NCI-H128 (cell line): ENCODE results near the gene S100PBP.
"Not testable (repeated sequence)": the region's sequence is repeated elsewhere in the genome, so short reads cannot be mapped to it uniquely, and the experiment has no call there.

Source experiments
- DNase-seq: peaks from one replicate; lab custom pipeline; 2025; ENCODE audit not compliant: unreplicated experiment; lab: John Stamatoyannopoulos, UW

S100PBP gene

DNA sequence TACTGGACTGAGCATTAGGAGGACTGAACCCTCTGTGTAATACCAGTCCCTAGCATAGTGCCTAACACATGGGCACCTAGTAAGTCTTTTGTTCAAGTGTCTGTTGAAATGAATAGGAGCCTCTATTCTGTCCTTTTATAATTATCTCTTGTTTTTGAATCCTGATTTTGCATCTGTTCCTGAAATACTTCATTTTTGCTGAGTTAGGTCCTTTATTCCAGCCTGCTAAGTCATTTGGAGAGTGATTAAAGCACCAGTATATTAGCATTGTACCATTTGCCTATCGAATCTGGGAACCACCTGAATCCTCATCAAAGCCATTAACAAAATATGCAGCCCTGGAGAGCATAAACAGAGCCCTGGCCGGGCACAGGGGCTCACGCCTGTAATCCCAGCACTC lies 32.6 kb upstream of the S100PBP start:
- DNase-seq: no peak

DNA sequence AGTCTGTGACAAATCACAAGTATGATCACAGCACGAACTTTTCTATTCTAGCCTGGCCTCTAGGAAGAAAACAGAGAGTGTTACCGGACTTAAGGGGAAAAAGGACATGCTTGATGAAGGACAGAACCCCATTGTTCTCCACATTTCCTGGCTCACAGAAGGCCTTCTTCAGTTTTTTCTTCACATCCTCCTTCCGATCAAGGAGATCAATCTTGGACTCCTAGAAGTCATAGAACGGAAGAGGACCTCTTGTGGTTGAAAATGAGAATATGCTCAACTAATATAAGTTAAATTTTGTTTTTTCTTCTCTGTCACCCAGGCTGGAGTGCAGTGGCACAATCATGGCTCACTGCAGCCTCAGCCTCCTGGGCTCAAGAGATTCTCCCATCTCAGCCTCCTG lies 30.6 kb upstream of the S100PBP start:
- no peak for DNase-seq

DNA sequence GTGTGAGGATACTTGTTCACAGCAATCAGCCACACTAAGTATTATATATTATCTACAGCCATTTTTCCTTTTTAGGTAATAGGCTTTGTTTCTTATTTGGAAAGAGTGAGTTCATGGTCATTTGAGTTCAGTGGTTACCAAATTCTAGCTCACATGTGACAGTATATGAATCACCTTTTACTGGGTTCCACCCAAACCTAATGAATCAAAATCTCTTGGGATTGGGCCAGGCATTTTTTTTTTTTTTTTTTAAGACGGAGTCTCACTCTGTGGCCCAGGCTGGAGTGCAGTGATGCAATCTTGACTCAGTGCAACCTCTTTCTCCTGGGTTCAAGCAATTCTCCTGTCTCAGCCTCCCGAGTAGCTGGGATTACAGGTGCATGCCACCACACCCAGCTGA lies 28.1 kb upstream of the S100PBP start:
- DNase-seq: not testable (repeated sequence)

DNA sequence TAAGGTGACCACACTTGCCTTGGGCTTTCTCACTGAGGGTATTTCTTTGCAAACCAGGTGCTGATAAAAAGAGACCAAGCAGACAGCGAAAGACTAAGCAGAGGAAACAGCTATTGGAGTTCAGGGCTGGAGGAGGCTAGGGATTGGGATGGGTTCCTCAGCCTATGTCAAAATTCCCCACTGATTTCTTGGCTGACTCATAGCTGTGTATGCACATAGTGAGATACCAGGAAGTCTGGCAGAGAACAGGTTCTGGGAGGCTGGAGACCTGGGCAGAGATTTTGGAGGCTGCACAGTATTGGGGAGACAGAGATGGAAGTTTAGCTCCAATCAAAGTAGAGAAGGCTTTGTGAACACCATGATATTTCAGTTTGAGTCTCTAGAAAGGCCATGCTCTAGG lies 25.6 kb upstream of the S100PBP start:
- DNase-seq: no peak

DNA sequence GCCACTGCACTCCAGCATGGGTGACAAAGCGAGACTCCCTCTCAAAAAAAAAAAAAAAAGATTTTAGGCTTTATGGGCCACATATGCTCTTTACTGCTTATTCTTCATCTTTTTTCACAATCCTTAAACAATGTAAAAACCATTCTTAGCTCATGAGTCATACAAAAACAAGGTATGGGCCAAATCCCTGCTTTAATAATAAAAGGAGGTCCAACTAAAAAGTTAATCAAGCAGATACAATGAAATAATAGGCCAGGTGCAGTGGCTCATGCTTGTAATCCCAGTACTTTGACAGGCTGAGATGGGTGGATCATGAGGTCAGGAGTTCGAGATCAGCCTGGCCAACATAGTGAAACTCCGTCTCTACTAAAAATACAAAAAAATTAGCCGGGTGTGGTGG lies 21.7 kb upstream of the S100PBP start:
- DNase-seq: not testable (repeated sequence)

DNA sequence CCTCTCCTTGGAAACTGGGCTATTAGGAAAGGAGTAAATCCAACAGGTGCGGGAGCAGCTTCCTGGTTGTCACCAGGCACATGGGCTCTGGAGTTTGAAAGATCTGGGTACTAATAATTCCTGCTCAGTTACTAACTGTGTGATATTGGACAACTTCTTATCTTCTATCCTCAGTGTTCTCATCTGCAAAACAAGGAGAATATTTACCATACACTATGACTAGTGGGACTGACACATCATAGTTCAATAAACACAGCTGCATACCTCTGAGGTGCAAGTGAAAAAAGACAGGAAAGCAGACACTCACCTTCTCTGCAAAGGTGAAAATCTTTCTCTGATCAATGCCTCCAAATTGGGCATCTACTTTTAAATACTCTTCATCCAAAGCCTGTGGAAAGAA lies 20.0 kb upstream of the S100PBP start:
- DNase-seq: no peak

DNA sequence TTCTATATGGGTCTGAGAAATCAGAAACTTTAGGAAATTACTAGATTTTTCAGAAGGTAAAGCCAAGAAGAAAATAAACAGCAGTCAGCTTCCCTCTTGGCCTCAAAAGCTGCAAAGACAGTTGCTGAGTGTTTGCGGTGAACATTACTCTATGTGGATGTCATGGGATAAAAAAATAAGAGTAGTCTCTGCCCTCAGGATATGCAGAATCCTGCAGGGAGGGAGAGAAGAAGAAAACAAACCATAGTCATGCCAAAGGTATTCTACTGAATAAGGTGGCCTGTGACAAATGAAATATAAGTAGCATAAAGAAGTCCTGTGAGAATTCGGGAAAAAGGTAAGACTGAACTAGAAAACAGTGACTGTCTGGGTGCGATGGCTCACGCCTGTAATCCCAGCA lies 19.3 kb upstream of the S100PBP start:
- no peak for DNase-seq

DNA sequence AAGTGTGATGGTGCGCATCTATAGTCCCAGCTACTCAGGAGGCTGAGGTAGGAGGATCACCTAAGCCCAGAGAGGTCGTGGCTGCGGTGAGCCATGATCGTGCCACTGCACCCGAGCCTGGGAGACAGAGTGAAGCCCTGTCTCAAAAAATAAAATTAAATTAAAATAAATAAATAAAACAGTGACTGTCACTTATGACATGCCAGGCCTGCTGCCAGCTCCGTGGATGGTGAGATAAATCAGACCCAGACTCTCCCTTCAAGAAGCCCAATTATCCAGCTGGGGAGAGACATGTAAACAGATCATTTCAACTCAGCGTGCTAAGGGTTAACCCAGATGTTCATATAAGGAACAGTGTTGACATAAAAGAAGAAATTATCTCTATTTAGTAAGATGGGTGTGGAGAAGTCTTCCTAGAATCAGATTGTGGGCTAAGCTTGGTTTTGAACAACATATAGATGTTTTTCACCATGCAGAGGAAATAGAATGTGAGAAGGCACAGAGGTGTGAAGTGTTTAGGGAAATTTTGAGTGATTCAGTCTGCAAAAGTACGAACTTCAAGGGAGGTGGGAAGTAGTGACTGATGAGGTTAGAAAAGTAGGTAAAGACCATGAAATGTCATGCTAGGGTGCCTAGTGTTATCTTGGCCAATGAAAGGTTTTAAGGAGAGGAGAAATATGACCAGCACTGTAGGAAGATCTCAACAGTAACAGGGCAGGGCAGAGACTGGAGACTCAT lies 18.6 kb upstream of the S100PBP start:
- no peak for DNase-seq

DNA sequence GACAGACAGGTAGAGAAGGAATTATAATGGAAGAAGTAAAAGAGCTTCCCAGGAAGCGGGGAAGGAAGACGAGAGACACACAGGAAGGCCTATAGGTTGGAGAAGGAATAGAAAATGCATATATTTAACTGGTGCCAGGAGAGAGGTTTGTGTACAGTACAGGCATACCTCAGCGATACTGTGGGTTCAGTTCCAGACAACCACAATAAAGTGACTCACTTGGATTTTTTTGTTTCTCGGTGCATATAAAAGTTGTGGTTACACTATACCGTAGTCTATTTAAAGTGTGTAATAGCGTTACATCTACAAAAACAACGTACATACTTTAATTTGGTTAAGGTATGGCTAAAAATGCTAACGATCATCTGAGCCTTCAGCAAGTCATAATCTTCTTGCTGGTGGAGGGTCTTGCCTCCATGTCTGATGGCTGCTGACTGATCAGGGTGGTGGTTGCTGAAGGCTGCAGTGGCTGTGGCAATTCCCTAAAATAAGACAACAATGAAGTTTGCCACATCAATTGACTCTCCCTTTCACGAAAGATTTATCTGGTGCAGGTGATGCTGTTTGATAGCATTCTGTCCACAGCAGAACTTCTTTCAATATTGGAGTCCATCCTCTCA lies 16.2 kb upstream of the S100PBP start:
- DNase-seq: no peak

DNA sequence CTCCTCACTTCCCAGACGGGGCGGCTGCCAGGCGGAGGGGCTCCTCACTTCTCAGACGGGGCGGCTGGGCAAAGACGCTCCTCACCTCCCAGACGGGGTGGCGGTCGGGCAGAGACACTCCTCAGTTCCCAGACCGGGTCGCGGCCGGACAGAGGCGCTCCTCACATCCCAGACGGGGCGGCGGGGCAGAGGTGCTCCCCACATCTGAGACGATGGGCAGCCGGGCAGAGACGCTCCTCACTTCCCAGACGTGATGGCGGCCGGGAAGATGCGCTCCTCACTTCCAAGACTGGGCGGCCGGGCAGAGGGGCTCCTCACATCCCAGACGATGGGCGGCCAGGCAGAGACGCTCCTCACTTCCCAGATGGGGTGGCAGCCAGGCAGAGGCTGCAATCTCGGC lies 13.0 kb upstream of the S100PBP start:
- not testable (repeated sequence) for DNase-seq

DNA sequence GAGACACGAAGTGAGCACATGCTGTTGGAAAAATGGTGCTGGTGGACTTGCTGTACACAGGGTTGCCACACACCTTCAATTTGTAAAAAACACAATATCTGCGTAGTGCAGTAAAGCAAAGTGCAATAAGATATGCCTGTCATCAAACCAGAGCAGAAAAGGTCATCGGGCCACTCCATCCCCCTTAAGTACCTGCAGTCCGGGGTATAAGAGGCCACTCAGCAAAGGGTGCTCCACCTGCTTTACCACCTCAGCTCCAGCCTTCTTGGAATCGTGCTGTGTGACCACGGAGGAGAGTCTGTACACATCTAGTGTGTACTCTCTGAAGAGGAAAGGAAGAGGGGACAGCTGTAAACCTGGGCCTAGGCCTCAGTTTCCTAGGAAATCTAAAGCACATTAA lies 11.2 kb upstream of the S100PBP start:
- no peak for DNase-seq

DNA sequence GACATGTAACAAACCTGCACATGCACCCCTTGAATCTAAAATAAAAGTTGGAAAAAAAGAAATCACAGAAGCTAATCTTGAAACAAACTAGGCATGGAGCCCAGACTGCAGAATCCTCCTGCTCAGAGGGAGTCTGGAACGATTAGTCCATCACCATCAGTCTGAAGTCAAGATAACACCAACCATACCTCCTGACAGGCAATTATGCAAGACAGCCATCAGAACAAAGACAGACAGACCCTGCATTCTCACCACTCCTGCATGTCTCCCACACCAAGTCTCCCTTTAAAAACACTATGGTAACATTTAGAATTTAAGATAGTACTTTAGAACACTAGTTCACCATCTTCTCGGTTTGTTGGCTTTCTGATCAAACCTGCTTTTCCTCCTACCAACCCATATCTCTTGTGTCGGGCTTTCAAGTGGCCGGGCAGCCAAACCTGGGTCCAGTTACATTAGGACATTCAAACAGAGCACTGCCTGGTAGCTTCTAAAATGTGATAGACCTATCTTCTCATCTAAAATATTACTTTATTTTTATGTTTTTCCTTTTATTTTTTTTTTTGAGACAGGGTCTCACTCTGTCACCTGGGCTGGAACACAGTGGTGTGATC lies 10.4 kb upstream of the S100PBP start:
- DNase-seq: no peak

DNA sequence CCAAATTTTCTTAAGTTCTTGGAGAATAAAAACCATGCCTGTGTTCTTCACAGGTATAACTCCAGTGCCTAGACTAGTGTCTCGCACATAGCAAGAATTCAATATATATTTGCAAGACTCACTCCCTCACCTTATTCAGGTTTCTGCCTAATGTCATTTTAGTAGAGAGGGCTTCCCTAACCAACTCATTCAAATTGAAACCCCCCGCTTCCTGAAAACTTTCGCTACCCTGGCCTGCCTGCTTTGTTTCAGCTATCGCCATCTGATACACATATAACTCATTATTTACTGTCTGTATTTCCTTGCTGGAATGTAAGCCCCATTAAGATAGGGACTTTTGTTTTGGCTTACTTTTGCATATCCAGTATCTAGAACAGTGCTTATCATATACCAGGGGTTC lies 8.9 kb upstream of the S100PBP start:
- no peak for DNase-seq

DNA sequence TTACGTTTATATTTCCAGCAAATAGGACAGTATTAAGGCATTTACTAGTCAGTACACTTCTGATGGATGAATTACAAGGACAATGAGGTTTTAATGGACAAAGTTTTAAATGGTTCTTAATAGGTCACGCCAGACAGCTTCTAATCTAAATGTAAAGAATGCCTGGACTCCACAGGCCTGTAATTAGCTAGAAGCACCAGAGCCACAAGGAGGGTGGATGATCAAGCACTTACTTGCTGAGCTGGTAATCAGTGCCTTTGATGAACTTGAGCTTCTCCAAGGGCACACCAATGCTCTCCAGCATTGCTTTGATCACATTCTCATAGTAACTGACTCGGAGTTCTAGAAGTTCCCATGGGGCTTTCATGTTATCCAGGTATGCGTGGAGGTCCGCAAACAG lies 7.1 kb upstream of the S100PBP start:
- DNase-seq: no peak

DNA sequence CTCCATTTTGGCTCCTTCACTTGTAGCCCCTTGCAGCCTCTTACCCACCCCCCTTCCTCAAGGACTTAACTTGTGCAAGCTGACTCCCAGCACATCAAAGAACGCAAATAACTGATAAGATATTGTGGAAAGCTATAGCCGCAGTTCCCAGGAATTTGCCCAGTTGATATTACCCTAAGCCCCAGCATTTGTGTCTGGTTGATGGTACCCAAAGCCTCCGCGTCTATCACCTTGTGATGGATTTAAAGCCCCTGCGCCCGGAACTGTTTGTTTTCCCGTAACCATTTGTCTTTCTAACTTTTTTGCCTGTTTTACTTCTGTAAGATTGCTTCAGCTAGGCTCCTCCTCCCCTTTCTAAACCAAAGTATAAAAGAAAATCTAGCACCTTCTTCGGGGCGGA lies 6.2 kb upstream of the S100PBP start:
- no peak for DNase-seq

DNA sequence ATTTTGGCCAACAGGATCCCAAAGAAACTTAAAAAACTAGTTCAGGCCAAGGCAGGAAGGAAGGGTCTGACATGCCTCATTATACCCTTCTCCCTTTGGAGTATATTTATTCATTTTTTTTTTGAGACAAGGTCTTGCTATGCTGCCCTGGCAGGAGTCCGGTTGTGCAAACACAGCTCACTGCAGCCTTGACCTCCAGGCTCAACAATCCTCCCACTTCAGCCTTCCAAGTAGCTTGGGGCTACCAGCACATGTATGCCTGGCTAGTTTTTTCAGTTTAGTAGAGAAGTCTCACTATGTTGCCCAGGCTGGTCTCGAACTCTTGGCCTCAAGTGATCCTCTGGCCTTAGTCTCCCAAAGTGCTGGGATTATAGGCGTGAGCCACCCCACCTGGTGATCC lies 5.5 kb upstream of the S100PBP start:
- DNase-seq: no peak

DNA sequence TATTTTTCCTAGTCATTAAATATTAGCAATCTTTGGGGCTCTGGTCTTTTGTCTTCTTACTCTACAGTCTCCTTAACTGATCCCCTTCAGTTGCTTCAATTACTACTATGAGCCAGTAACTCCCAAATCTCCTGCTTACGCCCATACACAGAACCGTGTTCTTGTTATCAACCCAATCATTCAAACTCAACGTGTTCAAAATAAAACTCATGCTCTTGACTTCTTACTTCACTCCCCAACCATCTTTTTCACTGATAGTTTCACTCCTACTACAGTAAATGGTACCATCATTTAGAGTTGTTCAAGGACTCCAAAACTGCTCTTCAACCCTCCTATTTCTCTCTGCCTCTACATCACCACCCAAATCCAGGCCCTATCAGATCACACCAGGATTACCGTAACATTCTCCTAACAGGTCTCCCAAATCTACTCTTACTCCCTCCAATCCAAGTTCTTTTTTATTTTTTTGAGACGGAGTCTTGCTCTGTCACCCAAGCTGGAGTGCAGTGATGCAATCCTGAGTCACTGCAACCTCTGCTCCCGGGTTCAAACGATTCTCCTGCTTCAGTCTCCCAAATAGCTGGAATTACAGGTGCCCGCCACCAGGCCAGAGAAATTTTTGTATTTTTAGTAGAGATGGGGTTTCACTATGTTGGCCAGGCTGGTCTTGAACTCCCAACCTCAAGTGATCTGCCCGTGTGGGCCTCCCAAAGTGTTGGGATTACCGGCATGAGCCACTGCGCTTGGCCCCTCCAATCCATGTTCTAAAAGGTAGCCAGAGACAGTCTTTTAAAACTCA lies 3.3 kb upstream of the S100PBP start:
- no peak for DNase-seq

DNA sequence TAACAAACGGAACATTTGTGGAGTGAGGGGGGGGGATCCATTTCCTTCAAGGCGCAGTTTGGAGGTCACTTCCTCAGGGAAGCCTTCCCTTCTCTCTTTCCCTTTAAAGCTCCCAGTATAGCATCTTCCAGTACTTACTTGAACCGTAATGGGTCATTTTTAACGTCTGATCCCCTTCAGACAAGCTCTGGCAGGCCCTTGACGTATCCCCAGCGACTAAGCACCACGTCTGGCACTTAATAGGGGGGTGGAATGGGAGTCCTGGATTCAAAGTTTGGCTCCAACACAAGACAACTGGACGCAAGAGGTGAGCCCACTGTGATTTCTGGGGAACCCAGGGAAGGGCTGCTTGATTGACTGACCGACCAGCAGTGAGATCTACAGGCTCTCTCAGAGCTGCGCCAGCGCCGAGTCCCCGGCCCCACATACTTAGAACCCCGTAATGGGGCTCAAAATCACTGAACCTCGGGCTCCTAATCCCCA lies 736 bp upstream of the S100PBP start:
- no peak for DNase-seq

DNA sequence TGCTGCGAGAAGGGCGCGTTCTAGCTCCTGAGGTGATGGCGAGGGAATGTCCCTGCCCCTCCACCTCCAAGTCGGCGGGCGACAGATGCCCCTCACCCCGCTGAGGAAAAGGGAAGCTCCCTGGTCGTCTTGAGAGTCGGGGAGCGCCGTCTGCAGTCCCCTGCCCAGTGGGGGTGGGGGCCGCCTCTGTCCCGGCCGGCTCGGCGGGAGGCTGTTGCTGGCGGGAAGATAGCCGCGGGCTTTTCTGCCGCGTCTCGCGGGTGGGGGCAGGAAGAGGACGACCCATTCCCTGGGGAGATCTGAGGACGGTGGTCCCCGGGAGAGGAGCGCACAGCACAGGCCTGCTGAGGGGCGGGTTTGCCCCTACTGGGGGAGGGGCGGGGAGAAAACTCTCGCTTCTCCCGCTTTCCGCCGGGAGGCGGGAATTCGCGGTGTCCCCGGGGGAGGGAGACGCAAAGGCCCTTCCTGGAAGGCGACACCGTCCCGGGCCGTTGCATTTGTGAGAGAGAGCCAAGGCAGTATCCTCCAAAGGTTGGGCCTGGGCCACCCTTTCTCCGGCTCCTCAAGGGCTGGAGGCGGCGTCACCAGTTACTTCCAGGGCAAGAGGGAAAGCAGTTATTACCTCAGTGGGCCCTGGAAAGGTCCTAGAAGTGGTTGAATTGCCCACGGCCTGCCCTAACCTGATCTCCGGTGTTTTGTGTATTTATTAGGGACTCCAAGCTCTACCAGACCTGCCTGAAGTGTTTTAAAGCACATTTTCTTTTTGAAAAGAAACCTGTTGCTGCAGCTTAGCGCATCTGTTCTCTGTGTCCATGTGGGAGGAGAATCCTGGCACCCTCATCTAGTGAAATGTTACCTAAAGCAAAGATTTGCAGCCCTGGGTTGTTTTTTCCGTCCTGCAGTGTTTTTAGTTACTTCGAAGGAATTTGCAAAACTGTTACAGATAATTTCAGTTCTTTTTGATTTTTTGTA lies 648 bp downstream of the S100PBP start:
- peak; percentile 68 for DNase-seq

DNA sequence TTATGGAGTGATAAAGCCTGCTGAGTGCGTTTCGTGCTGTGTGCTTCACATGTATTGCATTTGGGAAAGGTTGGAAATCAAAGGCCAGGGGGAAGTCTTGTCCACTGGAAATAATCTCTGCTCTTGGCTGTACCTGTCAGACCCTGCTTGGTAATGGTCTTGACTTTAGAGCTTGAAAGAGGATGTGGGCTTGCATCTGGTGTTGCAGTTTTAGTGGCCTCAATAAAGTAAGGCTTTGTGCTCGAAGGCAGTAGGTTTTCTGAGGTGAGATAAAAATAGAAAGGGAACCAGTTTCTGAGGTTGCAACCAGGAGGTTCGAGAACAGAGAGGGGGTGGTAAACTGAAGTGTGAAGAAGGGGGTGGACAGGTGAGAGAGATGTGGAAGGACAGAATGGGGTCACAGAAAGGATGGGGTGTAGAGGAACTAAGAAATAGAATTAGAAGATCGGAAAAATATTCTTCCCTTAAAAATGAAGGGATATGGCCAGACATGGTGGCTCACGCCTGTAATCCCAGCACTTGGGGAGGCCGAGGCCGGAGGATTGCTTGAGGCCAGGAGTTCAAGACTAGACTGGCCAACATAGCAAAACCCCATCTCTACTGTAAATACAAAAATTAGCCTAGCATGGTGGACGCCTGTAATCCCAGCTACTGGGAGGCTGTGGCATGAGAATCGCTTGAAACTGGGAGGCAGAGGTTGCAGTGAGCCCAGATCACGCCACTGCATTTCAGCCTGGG lies 1.5 kb downstream of the S100PBP start:
- DNase-seq: no peak
